HG02943 (cell line): ENCODE results near the gene PLXNB1.

Source experiments
- ATAC-seq: cut with Tn5 transposase; IDR thresholded peaks from one replicate; pipeline ENCODE4 v1.9.1; 2021; ENCODE audit warnings: mild to moderate bottlenecking, low read depth, moderate library complexity; ENCODE audit not compliant: unreplicated experiment

Gene PLXNB1

DNA sequence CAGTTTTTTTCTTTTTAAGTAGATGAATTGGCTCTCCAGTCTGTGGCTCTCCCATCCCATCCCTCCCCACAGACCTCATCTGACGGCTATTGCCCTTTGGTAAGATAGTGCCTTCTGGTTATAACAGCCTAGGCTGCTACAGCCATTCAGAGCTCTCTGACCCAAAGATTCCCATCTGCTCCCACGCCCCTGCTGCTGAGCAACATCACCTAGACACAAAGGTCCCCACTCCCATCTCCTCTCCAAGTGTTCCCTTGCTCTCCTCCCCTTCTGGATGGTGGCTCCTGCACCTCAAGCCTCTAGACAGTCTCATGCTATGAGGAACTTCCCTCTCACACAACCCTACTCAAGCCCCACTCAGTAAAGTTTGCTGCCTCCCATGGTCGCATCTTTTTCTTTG, 34.2 kb downstream of the PLXNB1 start:
- no peak for ATAC-seq

DNA sequence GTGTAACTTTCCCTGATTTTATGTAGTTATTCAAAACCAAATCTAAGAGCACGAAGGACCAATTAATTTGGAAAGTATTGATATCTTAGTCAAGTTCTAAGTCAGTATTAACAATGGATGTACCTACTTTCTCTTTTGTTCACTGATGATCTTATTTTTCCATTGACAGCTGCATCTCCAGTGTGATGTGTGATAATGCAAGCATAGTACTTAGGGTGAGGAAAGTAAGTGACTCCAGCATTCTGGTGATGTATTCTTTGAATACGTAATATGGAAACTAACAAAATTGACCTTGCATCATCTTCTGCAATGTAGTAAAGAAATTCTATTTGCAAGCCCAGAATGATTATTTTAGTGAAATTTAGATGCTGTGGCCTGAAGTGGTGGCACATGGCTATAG, 35.5 kb downstream of the PLXNB1 start:
- no peak for ATAC-seq

DNA sequence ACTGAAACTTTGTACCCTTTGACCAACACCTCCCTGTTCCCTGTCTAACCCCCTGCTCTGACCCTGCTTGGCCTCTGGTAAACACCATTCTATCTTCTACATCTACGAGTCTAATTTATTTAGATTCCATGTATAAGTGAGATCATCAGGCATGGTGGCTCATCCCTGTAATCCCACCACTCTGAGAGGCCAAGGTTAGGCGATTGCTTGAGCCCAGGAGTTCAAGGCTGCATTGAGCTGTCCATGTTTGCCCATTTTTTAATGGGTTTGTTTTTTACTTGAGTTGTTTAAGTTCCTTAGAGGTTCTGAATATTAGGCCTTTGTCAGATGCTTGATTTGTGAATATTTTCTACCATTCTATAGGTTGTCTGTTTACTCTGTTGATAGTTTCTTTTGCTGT, 40.9 kb downstream of the PLXNB1 start:
- ATAC-seq = no peak

DNA sequence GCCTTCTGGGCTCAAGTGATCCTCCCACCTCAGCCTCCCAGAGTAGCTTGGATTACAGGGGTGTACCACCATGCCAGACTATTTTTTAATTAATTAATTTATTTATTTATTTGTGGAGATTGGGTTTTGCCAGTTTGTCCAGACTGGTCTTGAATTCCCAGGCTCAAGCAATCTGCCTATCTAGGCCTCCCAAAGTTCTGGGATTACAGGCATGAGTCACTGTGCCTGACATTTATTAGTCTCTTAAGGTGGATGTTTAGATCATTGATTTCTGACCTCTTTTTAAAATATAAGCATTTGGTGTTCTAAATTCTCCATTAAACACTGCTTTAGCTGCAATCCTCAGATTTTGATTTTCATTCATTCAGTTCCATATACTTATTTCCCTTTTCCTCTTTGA, 42.3 kb downstream of the PLXNB1 start:
- ATAC-seq = no peak

DNA sequence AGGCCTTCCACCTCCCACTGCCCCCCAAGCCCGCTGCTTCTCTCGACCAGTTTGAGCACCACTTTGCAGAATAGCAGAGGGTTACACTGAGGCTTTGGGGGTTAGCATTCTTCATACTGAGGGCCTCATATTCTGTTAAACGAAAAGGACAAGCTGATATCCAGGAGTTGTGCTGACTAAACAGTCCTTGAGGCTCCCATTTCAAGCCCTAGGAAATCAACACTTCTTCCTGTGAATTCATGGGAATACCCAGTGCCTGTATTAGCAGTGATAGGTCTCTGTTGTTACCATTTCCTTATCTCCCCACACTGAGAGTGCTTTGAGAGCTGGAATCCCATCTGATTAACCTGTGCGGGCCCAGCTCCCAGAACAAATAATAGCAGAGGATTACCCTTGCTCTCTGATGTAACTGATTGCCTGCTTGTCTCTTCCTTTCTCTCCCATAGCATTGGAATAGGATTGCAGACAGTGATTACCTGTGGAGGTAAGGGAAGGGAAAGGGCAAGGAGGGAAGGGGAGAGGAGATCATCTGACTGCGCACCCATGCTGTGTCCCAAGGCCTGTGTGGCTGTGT, 56.9 kb downstream of the PLXNB1 start:
- ATAC-seq = no peak

DNA sequence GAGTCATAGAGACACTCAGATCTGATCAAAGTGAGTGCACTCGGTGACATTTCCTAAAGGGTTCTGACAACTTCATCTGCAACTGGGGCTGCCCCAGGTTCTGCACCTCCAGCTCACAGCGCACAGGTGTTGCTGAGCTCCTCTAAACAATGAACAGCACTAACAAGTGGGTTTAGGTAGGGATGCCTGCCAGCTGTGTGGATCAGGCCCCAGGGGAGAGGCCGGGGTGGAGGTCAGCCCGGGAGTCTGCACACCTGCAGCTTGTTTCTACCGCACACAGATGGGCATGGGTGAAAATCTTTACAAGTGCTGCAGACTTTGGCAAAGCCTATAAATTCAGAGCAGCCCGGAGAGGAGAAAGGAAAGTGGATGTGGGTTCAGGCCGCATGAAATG, 57.5 kb downstream of the PLXNB1 start:
- ATAC-seq = no peak

DNA sequence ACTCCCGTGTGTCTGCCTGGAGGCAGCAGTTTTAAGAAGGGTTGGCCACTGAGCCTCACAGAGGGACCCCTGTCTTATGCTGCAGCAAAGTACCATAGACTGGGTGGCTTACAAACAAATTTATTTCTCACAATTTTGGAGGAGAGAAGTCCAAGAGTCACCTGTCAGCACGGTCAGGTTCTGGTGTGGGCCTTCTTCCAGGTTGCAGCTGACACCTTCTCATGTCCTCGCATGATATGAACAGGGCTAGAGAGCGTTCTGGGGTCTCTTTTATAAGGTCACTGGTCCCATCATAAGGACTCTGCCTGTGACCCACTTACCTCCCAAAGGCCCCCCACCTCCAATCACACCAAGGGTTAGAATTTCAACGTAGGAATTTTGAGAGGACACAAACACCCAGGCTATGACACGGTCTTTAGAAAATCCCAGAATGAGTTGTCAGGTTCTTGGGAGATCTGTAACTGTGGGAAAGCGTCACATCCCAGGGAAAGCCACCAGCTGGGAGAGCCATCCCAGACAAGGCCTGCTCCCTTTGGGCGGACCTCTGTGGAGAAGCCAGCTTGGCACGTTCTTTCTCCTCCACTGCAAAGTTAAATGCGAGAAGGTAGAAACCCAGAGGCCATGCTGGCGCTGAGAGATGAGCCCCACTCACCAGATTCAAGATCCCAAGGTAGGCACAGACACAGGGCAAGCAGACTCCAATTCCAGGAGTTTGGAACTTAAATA, 58.1 kb downstream of the PLXNB1 start, which contains the start of gene FBXW12:
Gene FBXW12 (plus strand): TSS at position 569 of the 726 bp plus-strand sequence. CDS start 549 bp downstream, outside the sequence.
- ATAC-seq = no peak

DNA sequence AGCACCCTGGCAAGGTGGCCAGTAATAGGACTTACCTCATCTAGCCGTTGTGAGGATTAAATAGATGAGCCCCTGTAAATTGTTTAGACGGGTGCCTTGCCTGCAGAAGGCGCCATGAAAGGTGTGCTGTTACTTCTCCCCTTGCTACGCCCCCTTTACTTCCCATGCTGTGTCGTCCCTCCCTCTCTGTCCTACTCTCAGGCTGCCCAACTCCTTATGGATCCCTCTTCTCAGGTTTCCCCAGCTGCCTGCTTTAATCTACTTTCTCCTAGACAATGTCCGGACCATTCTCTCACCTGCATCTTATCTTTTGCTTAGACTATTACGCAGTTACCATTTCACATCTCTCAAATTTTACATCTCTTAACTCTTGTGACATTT, 59.6 kb downstream of the PLXNB1 start:
- no peak for ATAC-seq

DNA sequence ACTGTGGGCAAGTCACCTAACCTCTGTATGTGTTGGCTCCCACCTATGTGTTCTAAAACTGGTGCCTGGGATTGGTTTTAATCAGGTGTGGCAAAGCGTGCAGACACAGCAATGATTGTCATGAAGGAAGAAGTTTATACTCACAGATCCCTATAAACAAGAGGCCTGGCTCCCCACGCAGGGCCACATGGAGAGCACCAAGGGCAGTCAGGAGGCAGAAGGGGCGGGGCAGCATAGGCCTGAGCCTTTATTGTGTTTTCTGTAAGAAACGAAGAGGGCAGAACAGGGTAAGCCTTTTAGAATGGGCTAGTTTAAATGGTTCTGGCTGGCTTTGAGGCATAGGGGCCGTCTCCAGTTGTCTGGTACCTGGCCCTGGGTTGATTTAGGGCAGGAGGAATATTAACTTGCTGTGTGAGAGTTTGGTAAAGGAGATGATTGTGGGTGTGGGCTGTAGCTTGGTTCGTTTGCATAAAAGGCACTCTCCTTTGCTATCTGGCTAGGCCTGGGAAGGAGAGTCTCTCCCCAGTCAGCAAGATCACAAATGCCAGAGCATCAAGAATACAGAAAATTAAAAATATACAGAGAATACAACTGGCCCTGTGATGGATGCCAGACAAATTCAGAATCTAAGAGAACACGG, 60.1 kb downstream of the PLXNB1 start:
- ATAC-seq = no peak

DNA sequence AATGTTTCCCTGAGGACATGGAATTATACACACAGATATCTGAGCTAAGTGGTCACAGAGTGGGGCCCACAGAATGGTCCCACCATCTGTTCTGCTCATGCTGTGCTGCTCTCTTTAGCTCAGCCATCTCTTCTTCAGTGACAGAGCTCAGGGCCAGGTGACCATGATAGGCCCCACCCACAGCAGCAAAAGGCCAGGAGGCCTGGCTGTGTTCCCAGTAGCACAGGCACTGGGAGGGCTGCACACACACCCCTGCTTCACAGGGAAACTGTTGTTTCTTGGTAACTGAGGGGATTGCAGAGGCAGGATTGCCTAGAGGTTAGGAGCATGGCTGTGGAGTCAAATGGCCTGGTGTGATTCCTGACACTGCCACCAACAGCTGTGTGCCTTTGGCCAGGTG, 62.7 kb downstream of the PLXNB1 start:
- ATAC-seq = no peak

DNA sequence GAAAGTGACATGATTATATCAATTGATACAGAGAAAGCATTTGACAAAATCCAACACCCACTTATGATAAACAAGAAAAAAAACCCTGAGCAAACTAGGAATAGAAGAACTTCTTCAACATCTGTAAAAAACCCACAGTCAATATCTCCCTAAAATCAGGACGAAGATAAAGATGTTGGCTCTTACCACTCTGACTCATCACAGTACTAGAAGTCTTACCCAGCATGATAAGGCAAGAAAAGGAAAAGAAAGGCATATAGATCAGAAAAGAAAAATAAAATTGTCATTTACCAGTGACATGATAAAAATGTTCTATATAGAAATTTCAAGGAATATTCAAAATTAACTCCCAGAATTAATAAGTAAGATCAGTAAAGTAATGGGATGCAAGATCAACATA, 65.0 kb downstream of the PLXNB1 start:
- no peak for ATAC-seq

DNA sequence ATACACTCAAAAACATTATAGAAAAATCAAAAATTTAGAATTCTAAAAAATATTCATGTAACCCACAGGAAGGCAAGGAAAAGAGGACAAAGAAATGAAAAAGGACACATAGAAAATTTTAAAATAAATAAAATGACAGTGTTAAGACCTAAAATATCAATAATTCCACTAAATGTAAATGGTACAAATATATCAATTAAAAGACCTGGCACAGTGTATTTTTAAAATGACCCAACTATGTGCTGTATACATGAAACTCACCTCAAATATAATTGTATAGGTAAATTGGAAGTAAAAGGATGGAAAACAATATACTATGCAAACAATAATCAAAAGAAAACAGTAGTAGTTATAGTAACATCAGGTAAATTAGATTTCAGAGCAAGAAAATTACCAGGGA, 68.0 kb downstream of the PLXNB1 start:
- no peak for ATAC-seq

DNA sequence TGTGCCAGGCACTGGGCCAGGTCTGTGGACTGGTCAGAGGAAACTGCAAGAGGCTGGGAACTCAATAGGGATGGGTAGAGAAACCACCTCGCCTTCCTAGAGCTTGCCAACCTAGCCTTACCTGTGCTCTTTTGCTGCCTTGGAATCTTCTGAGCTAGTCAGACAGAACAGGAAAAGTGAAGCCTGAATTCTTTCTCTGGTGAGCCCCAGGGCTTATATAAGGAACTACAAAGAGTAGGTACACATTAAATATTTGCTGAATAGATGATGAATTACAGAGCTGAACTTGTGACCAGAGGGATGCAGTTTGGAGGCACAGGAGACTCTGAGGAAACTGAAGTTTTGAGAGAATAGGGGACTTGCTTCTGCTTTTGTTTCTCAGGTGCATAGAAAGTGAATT, 73.5 kb downstream of the PLXNB1 start:
- no peak for ATAC-seq

DNA sequence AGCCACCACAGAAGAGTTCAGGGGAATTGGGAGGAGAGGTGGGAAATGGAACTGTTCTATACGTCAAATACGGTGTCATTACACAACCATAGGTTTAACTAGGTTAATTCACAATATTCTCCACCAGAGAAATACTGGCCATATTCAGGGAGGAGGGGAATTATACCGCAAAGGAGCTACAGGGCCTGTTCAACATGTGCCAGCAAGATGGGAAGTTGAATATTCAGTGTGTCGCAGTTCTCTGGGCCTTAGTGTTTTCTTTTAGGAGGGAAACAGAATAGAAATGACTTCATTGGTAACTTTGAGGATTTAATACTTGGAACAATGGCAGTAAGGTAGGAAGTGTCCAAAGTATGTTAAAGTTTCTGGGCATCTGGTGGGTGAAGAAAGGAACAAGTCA, 75.9 kb downstream of the PLXNB1 start:
- no peak for ATAC-seq
